ENCODE results near the gene TRAPPC3. TPM values are rescaled to one million over a fixed set of nuclear protein-coding genes. Genes with fewer than 3 reads are reported as not detected.
A peak's percentile ranks its signal among the peaks of the same experiment; 100 is the strongest.
"Not testable (repeated sequence)": the region's sequence is repeated elsewhere in the genome, so short reads cannot be mapped to it uniquely, and the experiment has no call there.

TRAPPC3 gene
- total RNA-seq, 1 donor: 111 TPM

GRCh38 chr1:36160949-36161485, 11.7 kb upstream of the TRAPPC3 start:
- peaks cover 61% of the 10 kb centered on the region for H3K4me1 ChIP-seq (ENCODE audit: insufficient read depth, low read length)

DNA sequence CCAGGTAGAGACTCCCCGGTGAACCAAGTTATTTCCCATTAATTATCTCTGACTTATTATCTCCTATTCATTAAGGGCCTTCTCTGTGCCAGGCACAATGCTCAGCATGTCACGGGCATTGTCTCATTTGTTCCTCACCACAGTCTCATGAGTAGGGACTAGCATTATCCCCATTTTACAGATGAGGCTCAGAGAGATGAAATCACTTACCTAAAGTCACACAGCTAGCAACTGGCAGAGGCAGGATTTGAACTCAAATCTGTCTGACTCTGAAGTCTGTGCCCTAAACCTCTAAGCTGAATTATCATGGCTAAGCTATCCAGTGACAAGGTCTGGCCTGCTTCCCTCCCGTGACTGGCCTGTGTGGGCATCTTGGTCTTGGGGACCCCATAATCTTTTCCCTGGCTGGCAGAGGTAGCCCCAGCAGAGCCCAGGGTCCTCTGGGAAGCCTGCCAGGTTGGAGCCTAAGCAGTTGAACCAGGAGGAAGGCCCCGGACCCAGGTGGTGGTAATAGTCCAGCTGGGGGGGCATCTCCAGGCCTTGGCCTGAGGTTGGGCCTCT, 11.2 kb upstream of the TRAPPC3 start:
- peak overlapping the region; percentile 61 for H3K4me3 ChIP-seq (ENCODE audit: insufficient read depth, low read length)
- H2AFZ ChIP-seq (ENCODE audit: low read length): peak overlapping the region; percentile 58
- peaks cover 58% of the 10 kb centered on the region for H3K4me1 ChIP-seq (ENCODE audit: insufficient read depth, low read length)
- H3K36me3 ChIP-seq (ENCODE audit: insufficient read depth, low read length): peaks cover 30% of the 10 kb centered on the region
- H4K20me1 ChIP-seq (ENCODE audit: insufficient read depth, low read length): peaks cover 86% of the 10 kb centered on the region
- no peaks in the 10 kb centered on the region for H3K27me3 ChIP-seq (ENCODE audit: insufficient read depth, low read length)
- no peak for DNase-seq (ENCODE audit: insufficient read length, low spot score, missing footprints)
- peak overlapping the region; percentile 70 for H3K4me2 ChIP-seq (ENCODE audit: insufficient read depth, low read length)
- TF ChIP-seq, protein P1, sequence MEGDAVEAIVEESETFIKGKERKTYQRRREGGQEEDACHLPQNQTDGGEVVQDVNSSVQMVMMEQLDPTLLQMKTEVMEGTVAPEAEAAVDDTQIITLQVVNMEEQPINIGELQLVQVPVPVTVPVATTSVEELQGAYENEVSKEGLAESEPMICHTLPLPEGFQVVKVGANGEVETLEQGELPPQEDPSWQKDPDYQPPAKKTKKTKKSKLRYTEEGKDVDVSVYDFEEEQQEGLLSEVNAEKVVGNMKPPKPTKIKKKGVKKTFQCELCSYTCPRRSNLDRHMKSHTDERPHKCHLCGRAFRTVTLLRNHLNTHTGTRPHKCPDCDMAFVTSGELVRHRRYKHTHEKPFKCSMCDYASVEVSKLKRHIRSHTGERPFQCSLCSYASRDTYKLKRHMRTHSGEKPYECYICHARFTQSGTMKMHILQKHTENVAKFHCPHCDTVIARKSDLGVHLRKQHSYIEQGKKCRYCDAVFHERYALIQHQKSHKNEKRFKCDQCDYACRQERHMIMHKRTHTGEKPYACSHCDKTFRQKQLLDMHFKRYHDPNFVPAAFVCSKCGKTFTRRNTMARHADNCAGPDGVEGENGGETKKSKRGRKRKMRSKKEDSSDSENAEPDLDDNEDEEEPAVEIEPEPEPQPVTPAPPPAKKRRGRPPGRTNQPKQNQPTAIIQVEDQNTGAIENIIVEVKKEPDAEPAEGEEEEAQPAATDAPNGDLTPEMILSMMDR (IDR thresholded peaks at IDR 0.05; ENCODE audit: extremely low read depth, low read depth, low read length): no peak
- no peaks in the 10 kb centered on the region for H3K9me3 ChIP-seq (ENCODE audit: low read depth, low read length)
- H3K27ac ChIP-seq (ENCODE audit: low read depth, low read length): peak overlapping the region; percentile 73
- peaks cover 95% of the 10 kb centered on the region for H3K79me2 ChIP-seq (ENCODE audit: insufficient read depth, low read length)

More at GRCh38 chr1:36160949-36161485, 11.7 kb upstream of the TRAPPC3 start:
- Histone ChIP-seq H3K4me3 (ENCODE audit: insufficient read depth, low read length) (peak overlapping the region; percentile 61), H2AFZ (ENCODE audit: low read length) (peak overlapping the region; percentile 58), H3K27ac (ENCODE audit: low read depth, low read length) (peak overlapping the region; percentile 73), H3K79me2 (ENCODE audit: insufficient read depth, low read length) (peaks cover 99% of the 10 kb centered on the region), H3K4me2 (ENCODE audit: insufficient read depth, low read length) (peak overlapping the region; percentile 70), H3K9me3 (ENCODE audit: low read depth, low read length) (no peaks in the 10 kb centered on the region), H4K20me1 (ENCODE audit: insufficient read depth, low read length) (peaks cover 90% of the 10 kb centered on the region), H3K27me3 (ENCODE audit: insufficient read depth, low read length) (no peaks in the 10 kb centered on the region), H3K36me3 (ENCODE audit: insufficient read depth, low read length) (peaks cover 30% of the 10 kb centered on the region)
- peak; percentile 97 for DNase-seq (ENCODE audit: insufficient read length, low spot score, missing footprints)
- TF ChIP-seq, protein P1 (IDR thresholded peaks at IDR 0.05; ENCODE audit: extremely low read depth, low read depth, low read length): peak; percentile 50

GRCh38 chr1:36159614-36160387, 10.5 kb upstream of the TRAPPC3 start:
- H3K79me2 ChIP-seq (ENCODE audit: insufficient read depth, low read length): peaks cover 96% of the 10 kb centered on the region
- peaks cover 65% of the 10 kb centered on the region for H3K4me1 ChIP-seq (ENCODE audit: insufficient read depth, low read length)
- no peak overlapping the region for H3K4me3 ChIP-seq (ENCODE audit: insufficient read depth, low read length)
- TF ChIP-seq, protein P1 (IDR thresholded peaks at IDR 0.05; ENCODE audit: extremely low read depth, low read depth, low read length): no peak
- no peak overlapping the region for H2AFZ ChIP-seq (ENCODE audit: low read length)
- DNase-seq (ENCODE audit: insufficient read length, low spot score, missing footprints): no peak
- peaks cover 80% of the 10 kb centered on the region for H4K20me1 ChIP-seq (ENCODE audit: insufficient read depth, low read length)
- H3K36me3 ChIP-seq (ENCODE audit: insufficient read depth, low read length): peaks cover 30% of the 10 kb centered on the region
- peak overlapping the region; percentile 73 for H3K27ac ChIP-seq (ENCODE audit: low read depth, low read length)
- peak overlapping the region; percentile 70 for H3K4me2 ChIP-seq (ENCODE audit: insufficient read depth, low read length)
- no peaks in the 10 kb centered on the region for H3K27me3 ChIP-seq (ENCODE audit: insufficient read depth, low read length)
- no peaks in the 10 kb centered on the region for H3K9me3 ChIP-seq (ENCODE audit: low read depth, low read length)

DNA sequence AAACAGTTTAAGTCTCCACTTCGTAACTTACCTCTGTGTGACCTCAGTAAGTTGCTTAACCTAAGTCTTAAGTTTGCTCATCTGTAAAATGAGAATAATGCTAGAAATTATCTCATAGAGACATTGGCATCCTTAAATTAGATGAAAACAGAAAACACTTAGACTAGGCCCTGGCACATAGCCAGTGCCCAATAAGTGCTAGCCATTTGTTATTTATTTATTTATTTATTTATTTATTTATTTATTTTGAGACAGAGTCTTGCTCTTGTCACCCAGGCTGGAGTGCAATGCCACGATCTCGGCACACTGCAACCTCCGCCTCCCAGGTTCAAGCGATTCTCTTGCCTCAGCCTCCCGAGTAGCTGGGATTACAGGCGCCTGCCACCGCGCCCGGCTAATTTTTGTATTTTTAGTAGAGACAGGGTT, 9.6 kb upstream of the TRAPPC3 start:
- H3K36me3 ChIP-seq (ENCODE audit: insufficient read depth, low read length): peaks cover 25% of the 10 kb centered on the region
- H3K79me2 ChIP-seq (ENCODE audit: insufficient read depth, low read length): peaks cover 88% of the 10 kb centered on the region
- not testable (repeated sequence) for H3K9me3 ChIP-seq (ENCODE audit: low read depth, low read length); DNase-seq (ENCODE audit: insufficient read length, low spot score, missing footprints); H2AFZ ChIP-seq (ENCODE audit: low read length); H3K27me3 ChIP-seq (ENCODE audit: insufficient read depth, low read length); H3K27ac ChIP-seq (ENCODE audit: low read depth, low read length)
- H3K4me1 ChIP-seq (ENCODE audit: insufficient read depth, low read length): peaks cover 65% of the 10 kb centered on the region
- H4K20me1 ChIP-seq (ENCODE audit: insufficient read depth, low read length): peaks cover 70% of the 10 kb centered on the region
- H3K4me3 ChIP-seq (ENCODE audit: insufficient read depth, low read length): peak overlapping the region; percentile 98
- peak overlapping the region; percentile 91 for H3K4me2 ChIP-seq (ENCODE audit: insufficient read depth, low read length)
